HG03354 (cell line): Measurements from ENCODE around the gene ZNF568.

Experiments
- ATAC-seq: cut with Tn5 transposase; IDR thresholded peaks from one replicate; pipeline ENCODE4 v1.9.1; 2021; ENCODE audit warnings: mild to moderate bottlenecking; ENCODE audit not compliant: unreplicated experiment, poor library complexity, severe bottlenecking

Gene ZNF568

DNA sequence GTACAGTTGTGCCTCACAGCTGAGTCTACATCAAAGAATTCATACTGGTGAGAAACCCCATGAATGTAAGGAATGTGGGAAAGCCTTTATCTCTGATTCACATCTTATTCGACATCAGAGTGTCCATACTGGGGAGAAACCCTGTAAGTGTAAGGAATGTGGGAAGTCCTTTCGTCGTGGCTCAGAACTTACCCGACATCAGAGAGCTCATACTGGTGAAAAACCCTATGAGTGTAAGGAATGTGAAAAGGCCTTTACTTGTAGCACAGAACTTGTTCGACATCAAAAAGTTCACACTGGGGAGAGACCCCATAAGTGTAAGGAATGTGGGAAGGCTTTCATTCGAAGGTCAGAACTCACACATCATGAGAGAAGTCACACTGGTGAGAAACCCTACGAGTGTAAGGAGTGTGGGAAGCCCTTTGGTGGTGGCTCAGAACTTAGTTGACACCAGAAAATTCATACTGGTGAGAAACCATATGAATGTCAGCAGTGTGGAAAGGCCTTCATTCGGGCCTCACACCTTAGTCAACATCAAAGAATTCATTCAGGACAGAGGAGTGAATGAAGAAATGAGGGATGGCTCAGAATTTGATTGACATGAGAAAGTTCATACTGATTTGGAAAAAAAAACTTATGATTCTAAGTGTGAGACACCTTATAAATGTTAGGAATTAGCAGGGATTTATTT is 81.2 kb downstream of the ZNF568 start:
- no peak for ATAC-seq

DNA sequence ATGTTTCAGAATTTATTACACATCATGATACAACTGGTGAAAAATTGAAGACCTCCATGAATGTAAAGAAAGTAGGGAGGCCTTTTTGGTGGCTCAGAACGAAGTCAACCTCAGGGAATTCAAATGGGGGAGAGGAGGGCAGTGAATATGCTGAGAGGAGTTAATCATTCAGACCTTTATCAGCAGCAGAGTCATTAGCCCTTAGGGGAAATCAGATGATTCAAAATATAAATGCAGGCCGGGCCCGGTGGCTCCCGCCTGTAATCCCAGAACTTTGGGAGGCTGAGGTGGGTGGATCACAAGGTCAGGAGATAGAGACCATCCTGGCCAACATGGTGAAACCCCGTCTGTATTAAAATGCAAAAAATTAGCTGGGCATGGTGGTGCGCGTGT is 81.7 kb downstream of the ZNF568 start:
- ATAC-seq = no peak

GRCh38 chr19:36999313-36999712 is 83.2 kb downstream of the ZNF568 start:
- ATAC-seq = no peak

- no peak for ATAC-seq
Measured at GRCh38 chr19:37007587-37008220, 91.6 kb downstream of the ZNF568 start.

GRCh38 chr19:37009871-37010270 is 93.7 kb downstream of the ZNF568 start:
- ATAC-seq = no peak

DNA sequence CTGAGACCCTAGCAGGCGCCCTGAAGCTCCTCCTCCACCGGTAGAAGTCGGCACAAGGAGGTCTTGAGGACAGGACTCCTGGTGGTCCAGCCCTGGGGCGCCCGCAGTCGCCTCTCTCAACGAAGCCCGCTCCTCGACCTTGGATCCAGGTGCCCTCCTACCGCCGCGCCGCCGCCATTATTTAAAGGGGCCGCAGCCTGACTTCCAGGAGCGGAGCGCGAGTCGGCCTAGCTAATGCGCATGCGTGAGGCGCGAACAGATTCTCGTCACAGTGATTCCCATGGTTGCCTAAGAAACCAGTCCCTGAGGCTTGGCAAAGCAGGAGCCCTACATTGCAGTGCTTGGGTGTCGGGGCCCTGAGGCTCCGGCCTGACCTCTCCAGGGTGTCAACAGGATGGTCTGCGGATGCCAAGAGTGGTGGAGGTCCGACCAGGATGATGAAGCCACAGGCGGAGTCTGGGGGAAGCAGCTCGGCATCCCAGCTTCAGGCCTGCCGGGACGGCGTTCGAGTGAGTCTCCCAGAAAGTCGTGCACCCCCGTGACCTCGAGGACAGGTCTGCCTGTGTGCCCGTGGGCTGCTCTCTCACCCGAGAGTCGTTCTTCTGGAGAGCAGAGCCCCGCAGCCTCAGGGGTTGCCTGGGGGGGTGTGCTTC is 96.1 kb downstream of the ZNF568 start:
- ATAC-seq = no peak

GRCh38 chr19:37014456-37014855 is 98.3 kb downstream of the ZNF568 start:
- no peak for ATAC-seq

GRCh38 chr19:37045140-37045539 is 129.0 kb downstream of the ZNF568 start:
- ATAC-seq = no peak
